Esophagus muscularis mucosa (tissue), 4 donors: Measurements from ENCODE around the gene SAMD15. TPM values are rescaled to one million over a fixed set of nuclear protein-coding genes. Genes with fewer than 3 reads are reported as not detected.

Source experiments
- DNase-seq: peaks from one replicate; pipeline ENCODE4 v3.0.0-alpha.2; 2017; ENCODE audit errors: extremely low spot score
- H3K27ac ChIP-seq, 4 donors: fragments of 200-600 bp; sonication (generic); replicated peaks in 1 of 4; 1 replicate in 3 of 4; 2 replicates in 1 of 4; pipeline ENCODE4 v1.5.1; 2016 to 2019; ENCODE audit warnings: mild to moderate bottlenecking in 1 of 4
- H3K27me3 ChIP-seq, 4 donors: fragments of 200-600 bp; sonication (generic); one replicate each; pipeline versions ENCODE4 v1.5.1 to v1.6.0; 2016 to 2019
- H3K36me3 ChIP-seq, 4 donors: fragments of 200-600 bp; sonication (generic); one replicate each; pipeline ENCODE4 v1.5.1; 2016 to 2019
- H3K4me1 ChIP-seq, 4 donors: fragments of 200-600 bp; sonication (generic); one replicate each; pipeline ENCODE4 v1.5.1; 2016 to 2019
- H3K4me3 ChIP-seq, 4 donors: fragments of 200-600 bp; sonication (generic); 1 replicate in 2 of 4; 2 replicates in 2 of 4; pipeline ENCODE4 v1.5.1; 2016 to 2019; ENCODE audit warnings: mild to moderate bottlenecking in 4 of 4, moderate library complexity in 1 of 4
- H3K9me3 ChIP-seq, 4 donors: fragments of 200-600 bp; sonication (generic); 1 replicate in 3 of 4; 2 replicates in 1 of 4; pipeline ENCODE4 v1.5.1; 2016 to 2019
- CTCF ChIP-seq, 3 experiments: fragments of 200-600 bp in 2 of 3; fragments of 450-650 bp in 1 of 3; sonication (generic) in 2 of 3; IDR thresholded peaks; one replicate each; pipeline ENCODE4 v1.5.1; 2017 to 2019; ENCODE audit warnings: antibody characterized with exemption in 3 of 3, mild to moderate bottlenecking in 2 of 3, moderate library complexity in 1 of 3
- EP300 ChIP-seq: sonication (generic); formaldehyde crosslinking; IDR thresholded peaks from one replicate; pipeline ENCODE4 v1.6.1; 2017; ENCODE audit warnings: antibody characterized with exemption
- POLR2A ChIP-seq: fragments of 450-650 bp; IDR thresholded peaks from one replicate; pipeline ENCODE4 v1.6.1; 2017; ENCODE audit warnings: antibody characterized with exemption, moderate library complexity, mild to moderate bottlenecking, low read depth
- POLR2AphosphoS5 ChIP-seq, 2 donors: sonication (generic); formaldehyde crosslinking; IDR thresholded peaks; one replicate each; pipeline ENCODE4 v1.6.1; 2017; ENCODE audit warnings: antibody characterized with exemption in 2 of 2
- WGBS: methylation state at CpG from one replicate; pipeline ENCODE4 v1.1.5; 2018; 5-methylcytosine and 5-hydroxymethylcytosine counted together
- intact Hi-C: fragments of 100-400 bp; cut with DNase I; formaldehyde crosslinking; loops from one replicate; pipeline ENCODE4 v1.15.1; 2023
- total RNA-seq, 4 donors: library from RNA; depleted of rRNA; stranded (reverse); fragments of >200 nt; gene quantifications; one replicate each; pipeline versions ENCODE4 v1.1.0 to v1.2.1, GENCODE V29; 2016

Gene SAMD15
- total RNA-seq, 4 donors from 2014 or later: 0.42 to 0.52 (median 0.51) TPM

- Histone ChIP-seq H3K4me3 (no peak overlapping the region), H3K27ac (no peak overlapping the region), H3K36me3 (peaks cover 0 to 4% (median 3%) of the 10 kb centered on the region in 4 donors), H3K4me1 (no peaks in the 10 kb centered on the region), H3K9me3 (no peaks in the 10 kb centered on the region), H3K27me3 (no peaks in the 10 kb centered on the region)
- TF ChIP-seq POLR2A (no peak), CTCF (IDR thresholded peaks at IDR 0.05) (no peak), POLR2AphosphoS5 (IDR thresholded peaks at IDR 0.05) (no peak), EP300 (no peak)
- intact Hi-C loops: no loop called here
- WGBS: 90% methylated on average over 4 of the region's 4 CpGs
- no peak for DNase-seq
These were observed 21.4 kb upstream of the SAMD15 start for GRCh38 chr14:77355811-77356210.

- no peaks in the 10 kb centered on the region for H3K27me3 ChIP-seq
- no peak for DNase-seq
- intact Hi-C loops: no loop called here
- 92% methylated on average over 4 of the region's 4 CpGs for WGBS
- TF ChIP-seq EP300 (no peak), POLR2AphosphoS5 (IDR thresholded peaks at IDR 0.05) (no peak), POLR2A (no peak), CTCF (IDR thresholded peaks at IDR 0.05) (no peak)
- H3K4me1 ChIP-seq: no peaks in the 10 kb centered on the region
- H3K4me3 ChIP-seq: no peak overlapping the region
- no peaks in the 10 kb centered on the region for H3K9me3 ChIP-seq
- no peaks in the 10 kb centered on the region for H3K36me3 ChIP-seq
- no peak overlapping the region for H3K27ac ChIP-seq
These were observed 20.3 kb upstream of the SAMD15 start for GRCh38 chr14:77356899-77357298.

- Histone ChIP-seq H3K27me3 (no peaks in the 10 kb centered on the region), H3K9me3 (no peaks in the 10 kb centered on the region), H3K4me3 (no peak overlapping the region), H3K27ac (no peak overlapping the region), H3K4me1 (no peaks in the 10 kb centered on the region), H3K36me3 (no peaks in the 10 kb centered on the region)
- no peak for TF ChIP-seq POLR2AphosphoS5 (IDR thresholded peaks at IDR 0.05)
- TF ChIP-seq EP300: no peak
- no peak for TF ChIP-seq POLR2A
- TF ChIP-seq CTCF (IDR thresholded peaks at IDR 0.05): no peak
- intact Hi-C loops: no loop called here
- WGBS: 95% methylated on average over 1 of the region's 1 CpG
- DNase-seq: no peak
These were observed 17.6 kb upstream of the SAMD15 start for GRCh38 chr14:77359626-77360025.

GRCh38 chr14:77364146-77364545 lies 13.0 kb upstream of the SAMD15 start:
- H3K27me3 ChIP-seq: no peaks in the 10 kb centered on the region
- intact Hi-C loops: no loop called here
- no peaks in the 10 kb centered on the region for H3K9me3 ChIP-seq
- TF ChIP-seq CTCF (IDR thresholded peaks at IDR 0.05) (no peak), POLR2AphosphoS5 (IDR thresholded peaks at IDR 0.05) (no peak), EP300 (no peak), POLR2A (no peak)
- H3K27ac ChIP-seq: no peak overlapping the region
- H3K4me3 ChIP-seq: no peak overlapping the region
- H3K4me1 ChIP-seq: no peaks in the 10 kb centered on the region
- no peak for DNase-seq
- 86% methylated on average over 3 of the region's 3 CpGs for WGBS
- no peaks in the 10 kb centered on the region for H3K36me3 ChIP-seq

GRCh38 chr14:77369285-77369684 lies 7.9 kb upstream of the SAMD15 start:
- no peak for DNase-seq
- WGBS: 61% methylated on average over 1 of the region's 1 CpG
- Histone ChIP-seq H3K4me3 (no peak overlapping the region), H3K36me3 (no peaks in the 10 kb centered on the region), H3K4me1 (no peaks in the 10 kb centered on the region), H3K27me3 (no peaks in the 10 kb centered on the region), H3K27ac (no peak overlapping the region), H3K9me3 (no peaks in the 10 kb centered on the region)
- intact Hi-C loops: no loop called here
- TF ChIP-seq CTCF (IDR thresholded peaks at IDR 0.05) (no peak), POLR2A (no peak), POLR2AphosphoS5 (IDR thresholded peaks at IDR 0.05) (no peak), EP300 (no peak)
